ENCODE measurements around the gene PCLO.
"Not testable (repeated sequence)": the region's sequence is repeated elsewhere in the genome, so short reads cannot be mapped to it uniquely, and the experiment has no call there.

The PCLO gene

DNA sequence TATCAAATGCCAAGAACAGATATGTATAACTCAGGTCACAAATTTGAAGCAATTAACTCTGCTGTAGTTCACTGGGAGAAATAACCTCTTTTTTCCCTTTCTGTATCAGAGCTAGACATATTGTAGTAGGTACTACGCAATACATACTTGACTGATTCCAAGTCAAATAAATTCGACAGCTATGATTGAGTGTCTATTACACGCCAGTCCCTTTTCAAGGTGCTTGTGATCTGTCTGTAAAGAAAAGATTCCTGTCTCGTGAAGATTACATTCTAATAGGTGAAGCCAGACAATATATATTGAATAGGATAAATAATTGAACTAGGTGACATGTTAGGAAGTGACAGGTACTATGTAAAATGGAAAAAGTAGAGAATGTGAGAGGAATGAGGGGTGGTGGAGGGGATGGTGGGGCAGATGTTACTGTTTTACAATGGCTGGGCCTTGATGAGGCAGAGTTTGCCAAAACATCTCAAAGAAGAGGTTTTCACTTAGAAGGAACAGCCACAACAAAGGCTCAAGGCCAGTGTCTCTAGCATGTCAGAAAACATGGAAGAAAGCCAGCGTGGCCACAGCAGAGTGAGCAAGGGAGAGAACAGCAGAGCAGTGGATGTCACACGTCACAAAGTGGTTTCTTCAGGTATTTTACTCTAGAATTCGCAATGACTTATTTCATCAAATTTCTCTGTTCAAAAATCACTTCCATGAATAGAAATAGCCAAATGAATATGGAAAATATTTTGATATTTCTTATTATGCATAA is 436.5 kb downstream of the PCLO start:
- no peak for DNase-seq

DNA sequence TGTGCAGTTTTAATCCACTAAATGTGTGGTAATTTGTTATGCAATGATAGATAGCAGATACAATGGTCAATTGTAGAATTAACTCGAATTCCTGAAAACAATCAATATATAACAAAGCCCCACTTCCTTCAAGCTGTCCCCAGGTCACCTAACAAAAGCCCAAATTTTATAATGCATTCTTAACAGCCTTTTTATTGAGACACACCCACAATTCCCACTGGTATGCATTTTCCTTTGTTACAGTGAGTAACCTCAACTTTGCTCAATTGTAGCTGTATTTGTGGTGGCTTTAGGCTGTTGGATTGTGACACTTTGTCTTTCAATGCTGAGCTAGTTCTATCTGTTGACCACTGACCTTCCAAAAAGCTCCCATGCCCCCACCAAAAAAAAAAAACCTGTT is 439.3 kb downstream of the PCLO start:
- DNase-seq: no peak

DNA sequence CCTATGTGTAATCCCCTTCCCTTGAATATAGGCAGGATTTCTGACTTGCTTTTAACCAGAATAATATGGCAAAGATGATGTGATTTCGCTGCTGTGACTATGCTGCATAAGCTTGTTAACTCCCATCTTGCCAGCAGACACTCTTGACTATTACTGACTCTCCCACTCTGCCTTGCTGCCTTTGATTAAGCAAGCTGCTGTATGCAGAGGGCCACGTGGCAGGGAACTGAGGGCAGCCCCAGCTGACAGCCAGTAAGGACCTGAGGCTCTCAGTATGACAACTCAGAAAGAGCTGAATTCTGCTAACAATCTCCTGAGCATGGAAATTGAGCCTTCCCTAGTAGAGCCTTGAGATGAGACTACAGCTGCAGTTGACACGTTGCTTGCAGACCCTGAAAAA is 439.7 kb downstream of the PCLO start:
- DNase-seq: no peak

DNA sequence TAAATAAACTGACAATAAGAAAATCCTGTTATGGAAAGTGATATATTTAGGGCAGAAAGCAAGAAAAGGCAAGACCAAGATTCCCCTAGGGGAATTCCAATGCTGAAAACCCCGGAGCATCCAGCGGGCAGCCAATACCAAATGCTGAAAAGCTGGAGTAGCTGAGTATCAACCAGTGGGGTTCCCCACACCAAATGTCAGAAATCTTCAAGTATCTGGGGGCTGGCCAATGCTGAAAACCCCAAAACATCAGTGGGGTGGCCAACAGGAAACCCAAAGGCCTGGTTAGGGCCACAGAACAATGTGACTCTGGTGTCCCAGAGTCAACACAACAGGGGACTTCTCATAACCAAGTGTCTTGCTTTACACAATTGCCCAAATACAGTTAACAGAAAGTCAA is 447.3 kb downstream of the PCLO start:
- no peak for DNase-seq

DNA sequence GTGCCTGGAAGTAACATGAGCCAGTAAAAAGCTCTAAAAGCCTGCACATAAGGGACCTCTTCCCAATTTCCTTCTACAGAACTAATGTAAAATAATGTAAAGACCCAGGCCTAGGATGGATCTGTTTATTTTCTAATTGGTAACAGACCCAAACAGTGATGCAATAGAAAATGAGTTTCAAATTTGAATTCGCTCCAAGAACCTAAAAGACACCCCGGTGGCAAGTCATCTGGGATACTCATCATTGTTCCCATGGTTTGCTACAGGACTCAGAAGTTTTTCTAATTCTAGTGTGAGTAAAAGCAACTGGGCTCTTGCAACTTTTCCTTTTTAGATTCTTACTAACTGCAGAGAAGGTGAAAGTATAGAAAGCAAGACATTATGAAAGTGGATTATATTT is 447.8 kb downstream of the PCLO start:
- DNase-seq: no peak

DNA sequence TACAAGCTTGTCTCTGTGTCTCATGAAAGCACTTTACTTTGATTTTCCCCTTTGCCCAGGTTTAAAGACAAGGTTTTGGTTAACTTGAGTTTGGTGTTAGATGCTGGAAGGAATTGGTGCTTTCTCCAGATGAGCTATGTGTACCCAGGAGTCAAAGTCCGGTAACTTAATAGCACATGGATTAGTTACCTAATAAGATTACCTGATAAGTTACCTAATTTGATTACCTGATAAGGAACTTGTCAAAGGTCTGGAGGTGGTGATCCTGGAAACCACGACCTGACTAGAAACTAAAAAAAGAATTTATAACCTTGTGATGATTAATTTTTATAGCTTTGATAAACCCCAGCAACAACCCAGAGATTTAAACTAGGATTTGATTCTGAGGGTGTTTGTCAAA is 449.2 kb downstream of the PCLO start:
- DNase-seq: no peak

DNA sequence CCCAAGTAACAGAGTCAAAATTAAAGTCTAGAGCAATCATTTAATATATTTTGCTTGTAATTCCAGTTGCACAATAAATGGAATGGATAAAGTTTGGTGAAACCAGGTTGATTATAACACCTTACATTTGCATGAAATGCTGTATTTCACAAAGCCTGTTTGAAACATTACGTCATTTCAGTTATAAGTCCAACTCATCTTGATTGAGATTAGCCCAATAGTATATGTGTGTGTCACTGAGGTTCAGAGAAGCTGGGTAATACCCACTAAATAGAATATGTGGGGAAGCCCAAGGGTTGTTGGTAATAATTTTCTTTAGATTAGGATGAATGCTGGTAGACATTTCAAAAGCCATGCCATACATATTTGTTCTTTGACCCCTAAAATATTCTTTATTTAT is 456.3 kb downstream of the PCLO start:
- not testable (repeated sequence) for DNase-seq

DNA sequence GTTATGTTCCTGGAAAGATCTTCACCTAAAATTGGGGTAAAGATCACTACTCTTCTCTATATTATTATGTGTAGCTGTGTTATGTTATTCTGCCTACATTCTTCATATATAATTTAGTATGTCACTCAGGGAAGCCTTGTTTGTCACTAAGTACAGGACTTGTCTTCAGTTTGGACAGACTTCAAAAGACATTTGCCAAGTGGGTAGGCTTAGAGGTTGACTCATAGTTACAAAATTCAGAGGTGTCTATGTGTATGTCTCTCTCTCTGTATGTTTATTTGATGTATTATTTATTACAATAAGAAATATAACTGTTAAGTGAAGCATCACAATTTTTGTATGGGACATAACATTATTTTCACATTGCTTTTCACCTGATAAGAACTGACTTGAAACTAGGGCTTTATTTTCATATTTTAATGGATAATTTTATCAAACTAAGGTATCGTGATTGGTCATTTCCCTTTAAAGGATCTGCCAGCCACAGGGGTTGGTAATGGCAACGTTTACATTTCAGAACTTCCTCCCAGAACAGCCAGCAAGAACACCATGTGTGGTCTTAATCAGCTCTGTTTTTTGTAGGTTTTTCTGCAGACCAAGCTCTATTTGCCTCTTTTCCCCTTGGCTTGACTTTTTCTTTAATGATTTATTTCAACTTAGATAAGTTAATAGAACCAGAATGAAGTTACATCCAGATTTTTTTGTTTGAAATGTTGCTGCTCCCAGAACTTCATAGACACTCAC is 457.0 kb downstream of the PCLO start:
- DNase-seq: no peak

DNA sequence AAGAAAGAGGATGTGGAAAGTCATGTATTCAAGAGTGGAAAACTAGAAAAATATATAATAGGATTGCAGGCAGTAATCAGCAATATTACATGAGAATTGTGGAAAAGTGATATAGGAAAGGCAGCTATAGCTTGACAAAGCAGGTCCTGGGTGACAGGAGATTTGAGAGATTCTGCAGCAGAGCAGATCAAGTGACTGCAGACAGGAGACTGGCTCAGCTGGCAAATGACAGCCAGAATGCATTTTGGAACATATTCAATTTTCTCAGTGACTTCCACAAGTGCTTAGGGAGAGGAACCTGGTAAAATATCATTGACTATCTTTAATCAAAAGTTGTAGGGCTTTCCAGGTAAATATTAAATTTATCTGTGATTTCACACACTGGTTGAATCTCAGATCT is 458.6 kb downstream of the PCLO start:
- DNase-seq: no peak

Measured in activated CD4-positive, alpha-beta T cell treated with anti-CD3 and anti-CD28 coated beads for 4 hours (primary cell).